ENCODE data around the gene NXPE2.

NXPE2 gene

DNA sequence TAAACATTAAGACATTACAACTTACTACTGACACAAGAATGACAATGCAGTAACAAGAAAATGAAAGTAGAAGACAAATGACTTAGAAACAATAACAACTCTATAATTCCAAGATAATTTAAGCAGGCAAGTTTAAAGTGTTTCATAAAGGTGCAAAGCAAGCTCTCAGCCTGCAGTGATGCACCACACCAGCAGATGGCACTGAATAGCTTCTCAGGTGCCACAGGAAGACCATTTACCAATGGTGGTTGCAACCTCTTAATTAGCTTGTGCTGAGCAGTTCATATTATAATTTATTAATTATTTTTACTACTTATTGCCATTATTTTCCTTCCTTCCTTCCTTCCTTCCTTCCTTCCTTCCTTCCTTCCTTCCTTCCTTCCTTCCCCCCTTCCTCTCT lies 60.6 kb downstream of the NXPE2 start:
- in situ Hi-C loops (cut with MboI; ENCODE audit: low sequenced_read_pairs) = no loop called here

DNA sequence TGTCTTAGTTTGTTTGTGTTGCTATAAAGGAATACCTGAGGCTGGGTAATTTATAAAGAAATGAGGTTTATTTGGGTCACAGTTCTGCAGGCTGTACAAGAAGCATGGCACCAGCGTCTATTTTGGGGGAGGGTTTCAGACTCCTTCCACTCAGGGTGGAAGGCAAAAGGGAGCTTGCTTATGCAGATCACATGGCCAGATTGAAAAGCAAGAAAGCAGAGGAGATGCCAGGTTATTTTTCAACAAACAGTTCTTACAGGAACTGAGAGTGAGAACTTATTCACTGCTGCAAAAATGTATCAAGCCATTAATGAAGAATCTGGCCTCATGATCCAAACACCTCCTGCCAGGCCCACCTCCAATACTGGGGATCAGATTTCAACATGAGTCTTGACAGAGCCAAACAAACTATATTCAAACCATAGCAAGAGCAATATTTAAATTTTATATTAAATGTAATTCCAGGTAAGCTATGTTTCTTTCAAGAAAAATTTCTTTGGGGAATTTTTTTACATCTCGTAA lies 66.9 kb downstream of the NXPE2 start:
- in situ Hi-C loops (cut with MboI; ENCODE audit: low sequenced_read_pairs) = no loop called here

DNA sequence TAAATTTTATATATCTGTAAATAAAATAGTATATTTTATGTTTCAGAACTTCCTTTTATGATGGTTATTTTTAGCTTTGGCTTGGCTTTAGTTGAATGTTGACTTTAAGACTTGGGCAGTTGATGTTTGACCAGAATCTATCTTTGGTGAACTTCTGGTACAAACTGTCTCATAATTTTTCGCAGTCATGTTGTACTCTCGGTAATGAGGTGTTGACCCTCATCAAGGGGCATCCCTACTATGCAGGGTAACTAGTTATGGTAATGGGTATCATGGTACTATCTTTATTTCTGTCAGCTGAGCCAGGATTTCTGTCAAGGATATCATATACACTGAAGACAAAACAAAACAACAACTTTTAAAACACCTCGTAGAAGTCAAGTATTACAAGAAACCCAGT lies 67.7 kb downstream of the NXPE2 start:
- in situ Hi-C loops (cut with MboI; ENCODE audit: low sequenced_read_pairs) = no loop called here
